ENCODE measurements around the gene TTLL4. TPM values are rescaled to one million over a fixed set of nuclear protein-coding genes. Genes with fewer than 3 reads are reported as not detected.

Gene TTLL4
- total RNA-seq, 1 donor from 2014 or later, result 33.8 TPM

DNA sequence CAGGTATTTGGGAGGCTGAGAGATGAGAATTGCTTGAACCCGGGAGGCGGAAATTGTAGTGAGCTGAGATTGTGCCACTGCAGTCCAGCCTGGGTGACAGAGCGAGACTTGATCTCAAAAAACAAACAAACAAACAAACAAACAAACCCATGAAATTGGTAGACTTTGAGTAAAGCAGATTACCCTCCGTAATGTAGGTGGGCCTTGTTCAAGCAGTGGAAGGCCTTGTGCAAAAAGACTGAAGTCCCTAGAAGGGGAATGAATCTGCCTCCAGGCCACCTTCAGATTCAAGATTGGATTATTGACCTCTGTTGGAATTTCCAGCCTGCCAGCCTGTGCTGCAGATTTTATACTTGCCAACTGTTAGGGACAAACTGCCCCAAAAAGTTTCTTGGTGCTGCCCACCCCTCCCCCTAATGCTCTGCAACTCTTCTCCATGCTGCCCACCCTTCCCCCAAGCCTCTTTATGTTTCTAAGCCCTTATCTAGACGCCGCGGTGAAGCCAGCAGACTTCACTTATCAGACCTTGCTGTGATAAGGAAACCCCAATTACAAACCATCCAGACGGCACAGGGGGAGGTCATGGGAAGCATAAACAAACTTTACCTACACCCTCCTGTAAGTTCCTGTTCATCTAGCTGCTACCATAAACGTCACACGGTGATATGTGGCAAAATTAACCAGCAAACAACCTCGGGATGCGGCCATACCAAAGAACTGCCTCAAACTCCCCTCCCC lies 88.3 kb downstream of the TTLL4 start:
- no peaks in the 10 kb centered on the region for H3K27me3 Mint-ChIP-seq (ENCODE audit: low read depth, unreplicated experiment)
- no peaks in the 10 kb centered on the region for H3K9me3 ChIP-seq (ENCODE audit: insufficient read depth, low read depth, low read length)
- DNase-seq (ENCODE audit: low read depth), result peak; percentile 54
- no peak overlapping the region for H3K4me3 ChIP-seq (ENCODE audit: insufficient read depth, low read depth, low read length)
- H3K79me2 ChIP-seq (ENCODE audit: insufficient read depth, low read length), result no peaks in the 10 kb centered on the region
- no peak overlapping the region for H3K4me2 ChIP-seq (ENCODE audit: low read length)
- no peaks in the 10 kb centered on the region for H3K4me1 Mint-ChIP-seq (ENCODE audit: low read depth, unreplicated experiment)
- no peak overlapping the region for H2AFZ ChIP-seq (ENCODE audit: low read depth, low read length)
- H3K27ac ChIP-seq (ENCODE audit: low read depth, low read length), result no peak overlapping the region
- no peak for FAIRE-seq
- H3K36me3 Mint-ChIP-seq (ENCODE audit: low read depth, unreplicated experiment), result no peaks in the 10 kb centered on the region
- H3K9me3 Mint-ChIP-seq (ENCODE audit: unreplicated experiment), result no peaks in the 10 kb centered on the region
- no peaks in the 10 kb centered on the region for H3K36me3 ChIP-seq (ENCODE audit: insufficient read depth, low read length)
- peaks cover 5% of the 10 kb centered on the region for H3K4me1 ChIP-seq (ENCODE audit: insufficient read depth, low read length)
- H3K27ac Mint-ChIP-seq (ENCODE audit: unreplicated experiment), result no peak overlapping the region
- TF ChIP-seq EZH2 (IDR thresholded peaks at IDR 0.05; ENCODE audit: insufficient read depth, low read length), result no peak
- TF ChIP-seq, protein P1, sequence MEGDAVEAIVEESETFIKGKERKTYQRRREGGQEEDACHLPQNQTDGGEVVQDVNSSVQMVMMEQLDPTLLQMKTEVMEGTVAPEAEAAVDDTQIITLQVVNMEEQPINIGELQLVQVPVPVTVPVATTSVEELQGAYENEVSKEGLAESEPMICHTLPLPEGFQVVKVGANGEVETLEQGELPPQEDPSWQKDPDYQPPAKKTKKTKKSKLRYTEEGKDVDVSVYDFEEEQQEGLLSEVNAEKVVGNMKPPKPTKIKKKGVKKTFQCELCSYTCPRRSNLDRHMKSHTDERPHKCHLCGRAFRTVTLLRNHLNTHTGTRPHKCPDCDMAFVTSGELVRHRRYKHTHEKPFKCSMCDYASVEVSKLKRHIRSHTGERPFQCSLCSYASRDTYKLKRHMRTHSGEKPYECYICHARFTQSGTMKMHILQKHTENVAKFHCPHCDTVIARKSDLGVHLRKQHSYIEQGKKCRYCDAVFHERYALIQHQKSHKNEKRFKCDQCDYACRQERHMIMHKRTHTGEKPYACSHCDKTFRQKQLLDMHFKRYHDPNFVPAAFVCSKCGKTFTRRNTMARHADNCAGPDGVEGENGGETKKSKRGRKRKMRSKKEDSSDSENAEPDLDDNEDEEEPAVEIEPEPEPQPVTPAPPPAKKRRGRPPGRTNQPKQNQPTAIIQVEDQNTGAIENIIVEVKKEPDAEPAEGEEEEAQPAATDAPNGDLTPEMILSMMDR (IDR thresholded peaks at IDR 0.05; ENCODE audit: insufficient read depth, low read depth, low read length), result no peak
- H3K9ac ChIP-seq (ENCODE audit: low read length), result no peak overlapping the region
- H3K4me3 Mint-ChIP-seq (ENCODE audit: unreplicated experiment), result no peak overlapping the region
- peaks cover 8% of the 10 kb centered on the region for H3K27me3 ChIP-seq (ENCODE audit: insufficient read depth, low read length)
- H4K20me1 ChIP-seq (ENCODE audit: insufficient read depth, low read length), result no peaks in the 10 kb centered on the region

DNA sequence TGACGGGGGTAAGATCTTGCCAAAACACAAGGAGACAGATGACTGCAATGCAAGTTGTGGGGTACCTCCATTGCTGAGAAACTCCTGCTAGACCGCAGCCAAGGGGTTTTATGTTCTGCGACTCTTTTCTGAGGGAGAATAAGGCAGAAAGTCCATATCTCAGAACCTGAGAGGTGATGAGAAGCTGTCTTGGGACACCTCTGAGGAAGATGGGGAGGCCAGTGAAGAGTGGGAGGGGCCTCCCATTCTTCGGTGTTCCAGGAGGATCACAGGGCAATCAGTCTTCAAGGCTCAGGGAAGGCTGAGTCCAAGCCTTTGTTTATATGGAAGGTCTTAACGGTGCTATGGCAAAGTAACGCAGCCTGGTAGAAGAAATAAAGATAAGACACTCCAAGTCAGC lies 89.4 kb downstream of the TTLL4 start:
- H3K27me3 Mint-ChIP-seq (ENCODE audit: low read depth, unreplicated experiment), result no peaks in the 10 kb centered on the region
- H3K27me3 ChIP-seq (ENCODE audit: insufficient read depth, low read length), result peaks cover 8% of the 10 kb centered on the region
- no peaks in the 10 kb centered on the region for H4K20me1 ChIP-seq (ENCODE audit: insufficient read depth, low read length)
- no peak overlapping the region for H3K27ac Mint-ChIP-seq (ENCODE audit: unreplicated experiment)
- H3K4me2 ChIP-seq (ENCODE audit: low read length), result no peak overlapping the region
- FAIRE-seq (no peak), DNase-seq (ENCODE audit: low read depth) (no peak)
- H3K36me3 Mint-ChIP-seq (ENCODE audit: low read depth, unreplicated experiment), result peaks cover 2% of the 10 kb centered on the region
- H3K79me2 ChIP-seq (ENCODE audit: insufficient read depth, low read length), result no peaks in the 10 kb centered on the region
- TF ChIP-seq, protein P1 (IDR thresholded peaks at IDR 0.05; ENCODE audit: insufficient read depth, low read depth, low read length), result no peak
- no peak for TF ChIP-seq EZH2 (IDR thresholded peaks at IDR 0.05; ENCODE audit: insufficient read depth, low read length)
- no peak overlapping the region for H2AFZ ChIP-seq (ENCODE audit: low read depth, low read length)
- no peaks in the 10 kb centered on the region for H3K9me3 ChIP-seq (ENCODE audit: insufficient read depth, low read depth, low read length)
- H3K4me3 Mint-ChIP-seq (ENCODE audit: unreplicated experiment), result no peak overlapping the region
- peaks cover 5% of the 10 kb centered on the region for H3K4me1 ChIP-seq (ENCODE audit: insufficient read depth, low read length)
- peaks cover 7% of the 10 kb centered on the region for H3K9me3 Mint-ChIP-seq (ENCODE audit: unreplicated experiment)
- H3K9ac ChIP-seq (ENCODE audit: low read length), result no peak overlapping the region
- no peaks in the 10 kb centered on the region for H3K36me3 ChIP-seq (ENCODE audit: insufficient read depth, low read length)
- no peak overlapping the region for H3K4me3 ChIP-seq (ENCODE audit: insufficient read depth, low read depth, low read length)
- H3K27ac ChIP-seq (ENCODE audit: low read depth, low read length), result no peak overlapping the region
- no peaks in the 10 kb centered on the region for H3K4me1 Mint-ChIP-seq (ENCODE audit: low read depth, unreplicated experiment)

DNA sequence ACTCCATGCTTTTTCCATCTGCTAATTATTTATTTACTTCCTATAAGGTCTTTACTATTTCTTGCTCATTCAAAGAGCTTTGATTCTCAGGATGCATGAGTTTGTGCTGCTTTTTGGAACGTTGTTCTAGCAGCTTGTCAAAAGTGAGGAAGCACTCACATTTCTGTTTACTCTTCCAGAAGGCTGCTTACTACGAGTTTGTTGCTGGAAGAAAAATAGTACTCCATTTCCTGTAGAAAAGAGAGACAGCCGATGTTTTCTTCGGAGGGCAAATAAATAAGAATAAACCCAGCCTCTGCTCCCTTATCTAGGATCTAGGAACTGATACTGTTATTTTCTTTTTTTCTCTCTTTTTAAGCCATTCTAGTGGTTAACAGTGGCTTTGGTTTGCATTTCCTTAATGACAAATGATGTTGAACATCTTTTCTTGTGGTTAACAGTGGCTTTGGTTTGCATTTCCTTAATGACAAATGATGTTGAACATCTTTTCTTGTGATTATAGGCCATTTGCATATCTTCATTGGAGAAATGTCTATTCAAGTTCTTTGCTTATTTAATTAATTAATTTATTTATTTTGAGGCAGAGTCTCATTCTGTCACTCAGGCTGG lies 91.9 kb downstream of the TTLL4 start:
- no peaks in the 10 kb centered on the region for H3K27me3 Mint-ChIP-seq (ENCODE audit: low read depth, unreplicated experiment)
- H3K36me3 Mint-ChIP-seq (ENCODE audit: low read depth, unreplicated experiment), result peaks cover 5% of the 10 kb centered on the region
- no peak overlapping the region for H3K4me2 ChIP-seq (ENCODE audit: low read length)
- peaks cover 6% of the 10 kb centered on the region for H3K27me3 ChIP-seq (ENCODE audit: insufficient read depth, low read length)
- no peaks in the 10 kb centered on the region for H4K20me1 ChIP-seq (ENCODE audit: insufficient read depth, low read length)
- H3K79me2 ChIP-seq (ENCODE audit: insufficient read depth, low read length), result no peaks in the 10 kb centered on the region
- no peak overlapping the region for H3K4me3 ChIP-seq (ENCODE audit: insufficient read depth, low read depth, low read length)
- peaks cover 6% of the 10 kb centered on the region for H3K4me1 Mint-ChIP-seq (ENCODE audit: low read depth, unreplicated experiment)
- no peak overlapping the region for H3K9ac ChIP-seq (ENCODE audit: low read length)
- peaks cover 9% of the 10 kb centered on the region for H3K9me3 Mint-ChIP-seq (ENCODE audit: unreplicated experiment)
- no peaks in the 10 kb centered on the region for H3K36me3 ChIP-seq (ENCODE audit: insufficient read depth, low read length)
- DNase-seq (ENCODE audit: low read depth) (no peak), FAIRE-seq (no peak)
- no peaks in the 10 kb centered on the region for H3K9me3 ChIP-seq (ENCODE audit: insufficient read depth, low read depth, low read length)
- H2AFZ ChIP-seq (ENCODE audit: low read depth, low read length), result no peak overlapping the region
- H3K27ac Mint-ChIP-seq (ENCODE audit: unreplicated experiment), result no peak overlapping the region
- TF ChIP-seq, protein P1 (IDR thresholded peaks at IDR 0.05; ENCODE audit: insufficient read depth, low read depth, low read length), result no peak
- TF ChIP-seq EZH2 (IDR thresholded peaks at IDR 0.05; ENCODE audit: insufficient read depth, low read length), result no peak
- H3K27ac ChIP-seq (ENCODE audit: low read depth, low read length), result no peak overlapping the region
- H3K4me3 Mint-ChIP-seq (ENCODE audit: unreplicated experiment), result no peak overlapping the region
- peaks cover 18% of the 10 kb centered on the region for H3K4me1 ChIP-seq (ENCODE audit: insufficient read depth, low read length)

Measured in astrocyte (in vitro differentiated cells and primary cell).